GM20431 (cell line): Measurements from ENCODE around the gene CAST.

Source experiments
- in situ Hi-C: fragments of 300-500 bp; cut with MseI, MboI; formaldehyde crosslinking; loops from one replicate; pipeline ENCODE4 v1.15.0; 2020; ENCODE audit warnings: low sequenced_read_pairs; ENCODE audit not compliant: unreplicated experiment

CAST gene

DNA sequence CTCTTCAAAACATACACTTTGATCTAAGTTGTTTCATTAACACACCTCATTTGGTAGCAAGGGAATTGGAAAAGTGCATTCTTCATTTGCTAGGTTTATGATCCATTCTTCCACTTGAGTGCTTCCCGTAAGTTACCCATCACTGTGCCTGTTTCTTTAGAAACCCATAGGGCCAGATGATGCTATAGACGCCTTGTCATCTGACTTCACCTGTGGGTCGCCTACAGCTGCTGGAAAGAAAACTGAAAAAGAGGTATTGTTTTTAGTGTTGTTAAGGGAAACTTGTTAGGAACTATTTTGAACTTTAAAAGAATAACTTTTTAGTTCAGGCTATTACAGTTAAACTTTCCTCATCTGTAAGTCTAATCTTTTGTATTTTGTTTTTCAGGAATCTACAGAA lies 78.9 kb downstream of the CAST start:
- in situ Hi-C loops = loop anchor here (10.0 kb wide), 1 partner anchor 424 kb away; no protein-coding TSS in a partner anchor

DNA sequence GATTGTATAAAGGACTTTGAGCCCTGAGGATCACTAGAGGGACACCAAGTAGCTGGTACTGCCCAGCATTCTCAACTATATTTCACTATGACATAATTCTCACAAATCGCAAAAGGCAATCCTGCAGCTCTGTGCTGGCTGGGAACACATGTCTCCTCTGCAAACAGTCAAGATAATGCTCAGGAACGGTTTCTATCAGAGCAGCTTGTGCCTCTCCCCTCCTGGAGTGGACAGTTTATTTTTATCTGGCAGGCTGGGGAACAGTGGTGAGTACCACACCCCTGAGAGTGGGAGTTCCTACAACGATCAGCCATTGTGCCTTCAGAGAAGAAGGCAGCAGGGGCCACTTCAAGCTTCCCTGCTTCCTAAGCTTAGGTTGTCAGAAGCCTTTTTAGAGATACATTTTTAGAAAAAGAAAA lies 79.7 kb downstream of the CAST start:
- in situ Hi-C loops = loop anchor here (10.0 kb wide), 1 partner anchor 423 kb away; no protein-coding TSS in a partner anchor

DNA sequence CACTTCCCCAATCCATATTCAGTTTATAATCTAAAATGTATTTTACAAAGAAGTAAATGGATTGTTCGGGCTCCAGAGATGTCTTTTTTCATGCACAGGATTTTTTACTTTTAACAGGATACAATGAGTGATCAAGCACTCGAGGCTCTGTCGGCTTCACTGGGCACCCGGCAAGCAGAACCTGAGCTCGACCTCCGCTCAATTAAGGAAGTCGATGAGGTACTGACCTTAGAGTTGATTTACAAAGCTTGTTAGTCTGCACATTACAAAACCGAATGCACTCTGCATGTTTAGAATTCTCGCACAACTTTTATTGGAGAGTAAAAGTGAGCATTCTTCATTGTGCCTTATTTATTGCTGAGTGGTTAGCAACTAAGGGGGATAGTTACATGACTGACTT lies 80.4 kb downstream of the CAST start:
- in situ Hi-C loops = loop anchor here (10.0 kb wide), 1 partner anchor 422 kb away; no protein-coding TSS in a partner anchor

DNA sequence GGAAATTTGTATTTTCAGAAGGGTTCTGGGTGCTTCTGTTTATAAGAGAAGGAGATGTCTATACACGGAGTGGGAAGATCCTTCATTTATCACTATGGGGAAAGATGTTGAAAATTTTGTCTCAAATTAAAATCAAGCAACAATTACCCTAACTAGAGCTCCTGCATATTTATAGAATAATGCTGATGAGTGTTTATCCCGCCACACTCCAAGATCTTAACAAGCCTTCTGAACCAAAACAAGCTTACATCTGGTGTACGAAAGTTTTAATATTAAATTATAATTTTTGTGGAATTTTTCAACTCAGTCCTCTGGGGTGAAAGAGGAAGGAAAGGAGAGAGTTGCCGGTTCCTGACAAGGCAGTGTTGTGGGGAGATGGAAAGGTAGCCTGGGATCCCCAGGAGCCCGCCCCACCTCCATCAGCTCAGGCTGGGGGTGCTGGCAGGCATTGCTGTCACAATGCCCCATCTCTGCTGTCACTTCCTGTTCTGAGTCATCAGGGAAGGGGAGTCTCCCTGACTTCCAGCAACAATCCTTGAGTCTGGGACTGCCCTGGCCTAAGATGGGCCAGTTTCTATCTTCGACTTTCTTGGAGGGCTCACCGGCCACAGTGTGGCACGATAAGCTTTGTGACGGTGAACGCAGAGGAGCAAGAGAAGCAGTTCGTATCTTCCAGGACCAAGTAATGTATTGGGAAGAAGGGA lies 81.0 kb downstream of the CAST start:
- in situ Hi-C loops = loop anchor here (10.0 kb wide), 1 partner anchor 422 kb away; no protein-coding TSS in a partner anchor

DNA sequence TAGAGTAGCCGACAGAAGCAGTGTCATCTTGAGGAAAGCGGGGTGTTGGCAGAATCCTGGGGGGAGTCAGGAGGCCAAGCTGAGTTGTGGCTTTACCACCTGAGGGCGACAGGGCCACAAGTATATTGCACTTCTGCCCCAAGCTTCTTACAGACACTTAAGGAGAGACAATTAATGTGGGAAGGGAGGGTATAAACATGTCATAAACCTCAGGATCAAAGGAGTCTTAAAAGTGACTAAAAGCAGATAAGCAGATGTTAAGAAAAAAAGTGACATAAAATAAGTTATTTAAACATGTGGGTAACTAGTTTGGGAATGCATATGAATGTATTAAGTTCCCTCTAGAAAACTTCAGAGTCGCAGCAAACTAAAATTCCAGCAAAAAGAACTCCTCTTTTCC lies 81.6 kb downstream of the CAST start:
- in situ Hi-C loops = loop anchor here (10.0 kb wide), 1 partner anchor 421 kb away; no protein-coding TSS in a partner anchor

DNA sequence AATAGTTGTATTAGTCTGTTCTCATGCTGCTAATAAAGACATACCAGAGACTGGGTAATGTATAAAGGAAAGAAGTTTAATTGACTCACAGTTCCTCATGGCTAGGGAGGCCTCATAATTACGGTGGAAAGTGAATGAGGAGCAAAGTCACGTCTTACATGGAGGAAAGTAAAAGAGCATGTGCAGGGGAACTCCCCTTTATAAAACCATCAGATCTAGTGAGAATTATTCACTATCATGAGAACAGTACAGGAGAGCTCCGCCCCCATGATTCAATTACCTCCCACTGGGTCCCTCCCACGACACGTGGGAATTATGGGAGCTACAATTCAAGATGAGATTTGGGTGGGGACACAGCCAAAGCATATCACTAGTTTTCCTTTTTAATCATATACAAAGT lies 82.0 kb downstream of the CAST start:
- in situ Hi-C loops = loop anchor here (10.0 kb wide), 1 partner anchor 421 kb away; no protein-coding TSS in a partner anchor

DNA sequence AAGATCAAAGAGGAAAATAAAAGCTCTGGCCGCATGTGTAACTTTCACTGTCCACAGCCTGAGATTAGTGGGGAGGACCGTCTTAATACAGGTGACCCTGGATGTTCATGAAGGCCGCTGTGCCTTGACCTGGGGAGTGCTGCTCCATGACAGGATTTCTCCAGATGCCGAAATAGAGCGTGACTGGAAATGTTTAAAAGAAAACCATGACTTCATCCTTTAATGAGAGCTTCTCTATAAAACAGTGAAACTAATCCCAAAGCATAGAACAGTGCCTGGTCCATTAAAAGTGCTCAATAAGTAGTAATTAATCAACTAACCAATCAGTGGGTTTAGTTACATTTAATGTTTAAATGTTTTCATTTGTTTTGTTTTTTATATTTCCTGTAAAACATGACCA lies 82.8 kb downstream of the CAST start:
- in situ Hi-C loops = loop anchor here (10.0 kb wide), 1 partner anchor 420 kb away; no protein-coding TSS in a partner anchor

DNA sequence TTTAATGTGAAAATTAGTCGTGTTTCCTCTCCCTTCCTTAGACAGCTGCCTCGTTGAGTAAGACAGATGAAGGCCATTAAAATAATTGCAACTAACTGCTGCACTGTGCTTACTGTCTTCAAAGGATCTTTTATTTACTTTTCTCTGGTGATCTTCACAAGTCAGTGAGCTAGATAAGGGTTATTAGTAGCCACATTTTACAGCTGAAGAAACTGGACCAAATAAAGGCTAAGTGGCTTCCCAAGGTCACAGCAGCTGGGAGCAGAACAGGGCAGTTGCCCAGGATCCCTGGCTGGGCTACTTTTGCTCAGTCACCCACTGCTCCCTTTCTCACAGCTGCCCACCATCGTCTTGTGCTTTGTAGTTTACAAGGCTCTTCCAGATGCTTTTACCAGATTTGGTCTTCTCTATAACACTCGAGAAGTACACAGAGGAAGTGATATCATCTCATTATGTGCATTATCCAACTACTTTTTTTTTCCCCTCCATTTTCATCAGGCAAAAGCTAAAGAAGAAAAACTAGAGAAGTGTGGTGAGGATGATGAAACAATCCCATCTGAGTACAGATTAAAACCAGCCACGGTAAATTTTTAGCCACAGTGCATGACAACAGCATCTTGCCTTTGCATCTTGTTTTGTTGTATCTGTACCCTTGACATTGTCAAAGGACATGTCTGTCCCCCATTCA lies 83.8 kb downstream of the CAST start:
- in situ Hi-C loops = loop anchor here (10.0 kb wide), 1 partner anchor 419 kb away; no protein-coding TSS in a partner anchor

DNA sequence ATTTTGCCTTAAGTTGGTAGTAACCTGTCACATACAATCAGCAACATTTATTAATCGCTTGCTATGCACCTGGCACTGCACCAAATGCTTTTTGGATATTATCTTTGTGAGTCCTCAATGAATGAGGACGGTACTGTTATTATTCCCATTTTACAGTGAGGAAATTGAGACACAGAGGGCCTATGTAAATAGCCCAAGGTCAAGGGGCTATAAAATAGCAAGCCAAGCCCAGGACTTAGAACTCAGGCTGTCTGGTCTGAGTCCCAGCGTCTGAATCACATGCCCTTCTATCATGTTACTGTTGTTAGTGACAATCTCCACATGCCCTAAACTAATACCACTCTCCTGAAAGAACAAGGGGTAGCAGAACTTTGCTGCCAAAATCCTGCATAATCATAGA lies 85.5 kb downstream of the CAST start:
- in situ Hi-C loops = loop anchor here (10.0 kb wide), 1 partner anchor 417 kb away; no protein-coding TSS in a partner anchor

DNA sequence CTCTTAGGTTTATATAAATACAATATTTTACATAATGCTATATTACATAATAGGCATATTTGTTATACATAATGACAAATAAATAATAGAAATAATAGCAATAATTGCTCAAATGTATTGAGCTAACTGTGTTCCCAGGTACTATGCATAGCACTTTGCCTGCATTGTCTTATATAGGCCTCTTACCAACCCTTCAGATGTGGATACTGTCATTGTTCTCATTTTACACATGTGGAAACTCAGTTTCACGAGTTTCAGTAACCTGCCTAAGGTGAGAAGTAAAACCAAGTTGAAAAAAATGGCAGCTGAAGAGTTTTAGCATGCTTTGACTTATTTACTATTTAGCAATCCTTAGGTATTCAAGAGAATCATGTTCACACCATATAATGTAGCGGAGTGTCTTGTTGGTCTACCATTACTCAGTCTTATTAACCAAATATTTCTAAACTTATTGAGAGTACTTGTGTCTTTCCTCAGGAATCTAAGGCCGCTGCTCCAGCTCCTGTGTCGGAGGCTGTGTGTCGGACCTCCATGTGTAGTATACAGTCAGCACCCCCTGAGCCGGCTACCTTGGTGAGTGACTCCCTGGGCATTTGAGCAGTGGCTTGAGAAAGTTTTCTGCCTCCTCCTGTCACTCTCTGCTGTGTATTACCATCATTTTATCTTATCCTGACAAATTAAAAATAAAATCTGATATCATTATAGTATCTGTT lies 88.1 kb downstream of the CAST start:
- in situ Hi-C loops = no loop called here

DNA sequence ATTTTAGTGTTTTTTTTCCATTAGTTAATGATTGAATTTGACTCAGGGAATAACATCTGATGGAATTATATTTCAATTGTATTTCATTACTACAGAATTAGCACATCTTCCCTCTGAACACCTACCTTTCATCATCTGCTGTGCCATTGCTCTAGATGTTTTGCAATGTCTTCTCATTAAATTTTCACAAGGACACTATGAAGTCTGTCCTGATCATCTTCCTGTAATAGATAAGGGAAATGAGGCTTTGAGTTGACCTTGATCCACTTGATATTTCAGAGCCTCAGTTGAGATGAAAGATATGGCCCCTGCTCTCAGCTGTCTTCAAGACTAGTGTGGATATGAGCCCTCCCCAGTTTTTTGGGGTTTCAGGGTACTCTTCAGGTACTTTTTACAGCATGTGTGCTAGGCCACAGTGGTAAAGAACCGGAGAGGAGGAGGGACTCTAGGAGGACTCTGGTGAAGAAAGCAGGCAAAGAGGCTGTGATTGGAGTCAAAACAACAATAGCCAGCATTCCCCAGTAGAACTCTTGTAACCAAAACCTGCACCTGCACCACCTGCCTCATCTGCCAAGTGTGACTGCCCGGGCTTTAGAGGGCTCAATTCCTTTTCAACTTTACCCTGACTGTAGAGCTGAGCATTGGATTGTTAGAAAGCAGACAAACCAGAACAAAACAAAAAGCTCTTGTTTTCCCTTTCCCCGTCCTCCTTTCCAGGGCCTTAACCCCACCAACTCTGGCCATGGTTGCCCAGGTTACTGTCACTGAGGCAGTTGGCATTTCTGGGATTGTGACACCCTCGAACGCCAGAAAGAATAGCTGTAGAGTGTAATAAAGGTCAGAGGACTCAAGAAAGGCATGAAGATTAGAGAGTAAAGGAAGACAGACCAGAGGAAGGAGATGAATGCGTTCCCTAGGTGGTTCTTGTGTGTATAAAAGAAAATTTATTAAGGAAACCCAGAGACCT lies 89.3 kb downstream of the CAST start:
- in situ Hi-C loops = no loop called here

DNA sequence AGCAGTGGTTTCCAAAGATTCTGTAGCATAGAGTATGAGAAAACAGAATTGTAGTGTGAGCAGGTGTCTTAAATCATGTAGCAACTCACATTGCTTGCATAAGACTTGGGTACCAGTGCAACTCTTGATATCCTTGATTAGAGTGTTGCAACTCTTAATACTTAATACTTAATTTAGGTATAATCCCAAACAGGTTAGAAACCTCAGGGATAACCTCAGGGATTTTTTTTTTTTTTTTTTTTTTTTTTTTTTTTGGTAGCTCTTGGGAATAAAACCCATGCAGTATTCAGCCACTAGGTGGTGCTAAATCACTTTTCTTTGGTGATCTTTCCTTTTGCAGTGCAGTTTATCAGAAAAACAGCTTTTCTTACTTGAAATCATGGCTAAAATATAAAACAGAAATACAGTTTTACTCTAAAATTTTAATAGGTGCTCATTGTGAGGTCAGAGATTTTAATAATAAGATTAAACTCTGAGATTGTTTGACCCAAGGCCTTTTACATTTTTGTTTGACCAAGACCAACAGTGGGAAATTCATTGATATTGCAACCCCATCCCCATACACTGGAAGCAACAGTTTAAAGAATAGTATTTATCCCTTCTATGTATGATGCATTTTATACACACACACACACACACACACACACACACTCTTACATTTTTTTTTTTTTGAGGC lies 90.3 kb downstream of the CAST start:
- in situ Hi-C loops = no loop called here

DNA sequence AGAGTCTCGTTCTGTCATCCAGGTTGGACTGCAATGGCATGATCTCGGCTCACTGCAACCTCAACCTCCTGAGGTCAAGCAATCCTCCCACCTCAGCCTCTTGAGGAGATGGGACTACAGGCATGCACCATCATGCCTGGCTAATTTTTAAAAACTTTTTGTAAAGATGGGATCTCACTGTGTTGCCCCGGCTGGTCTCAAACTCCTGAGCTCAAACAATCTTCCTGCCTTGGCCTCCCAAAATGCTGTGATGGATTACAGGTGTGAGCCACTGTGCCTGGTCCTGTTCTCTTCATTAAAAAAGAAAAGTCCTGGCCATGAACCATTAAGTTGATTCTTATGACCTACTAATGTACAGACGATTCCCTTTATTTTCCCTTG lies 90.8 kb downstream of the CAST start:
- in situ Hi-C loops = no loop called here

DNA sequence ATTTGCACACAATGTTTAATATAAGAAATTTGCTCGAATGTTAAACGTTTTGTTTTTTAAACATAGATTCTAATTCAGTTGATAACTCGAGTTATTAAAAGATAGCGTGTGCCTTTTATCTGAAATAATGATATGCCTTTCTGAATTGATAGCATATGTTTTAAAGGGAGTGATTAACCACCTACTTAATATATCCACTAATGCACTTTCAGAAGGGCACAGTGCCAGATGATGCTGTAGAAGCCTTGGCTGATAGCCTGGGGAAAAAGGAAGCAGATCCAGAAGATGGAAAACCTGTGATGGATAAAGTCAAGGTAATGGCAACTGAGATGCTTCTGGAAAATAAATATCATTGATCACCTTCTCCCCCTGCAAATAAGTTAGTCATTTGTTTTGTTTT lies 91.7 kb downstream of the CAST start:
- in situ Hi-C loops = no loop called here

DNA sequence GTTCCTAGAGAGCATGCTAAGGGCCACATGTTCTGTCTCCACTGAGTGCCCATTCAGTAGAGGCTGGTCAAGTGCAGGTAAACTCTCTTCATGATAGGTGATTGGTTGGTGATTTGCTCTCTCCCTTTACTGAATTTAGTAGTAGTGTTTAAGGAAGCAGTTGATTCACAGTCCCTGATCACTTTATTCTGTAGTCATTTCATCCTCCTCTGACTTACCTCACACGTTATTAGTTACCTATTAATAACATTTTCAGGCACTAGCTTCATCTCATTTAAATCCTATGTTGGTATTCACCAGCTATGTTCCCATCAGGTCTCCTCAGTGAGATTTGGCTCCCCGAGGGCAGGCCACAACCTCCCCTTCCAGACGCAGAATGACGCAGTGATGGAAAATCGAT lies 93.7 kb downstream of the CAST start:
- in situ Hi-C loops = no loop called here

DNA sequence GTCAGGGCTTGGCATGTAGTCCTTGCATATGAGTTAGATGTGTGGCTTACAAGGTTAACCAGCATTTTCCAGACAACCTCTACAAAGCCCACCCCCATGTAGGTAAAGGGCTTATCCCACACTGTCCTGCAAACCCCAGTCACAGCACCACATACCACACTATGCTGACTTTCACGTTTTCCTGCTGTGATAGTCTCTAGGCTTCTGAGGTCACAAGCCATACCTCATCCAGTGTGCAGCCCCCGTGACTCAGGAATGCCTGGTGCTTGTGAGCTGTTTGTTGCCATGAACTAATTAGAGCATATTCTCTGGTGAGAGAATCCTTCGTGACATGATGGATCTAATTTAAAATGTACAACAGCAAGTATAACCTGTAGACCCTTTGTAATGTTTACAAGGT lies 94.8 kb downstream of the CAST start:
- in situ Hi-C loops = no loop called here

DNA sequence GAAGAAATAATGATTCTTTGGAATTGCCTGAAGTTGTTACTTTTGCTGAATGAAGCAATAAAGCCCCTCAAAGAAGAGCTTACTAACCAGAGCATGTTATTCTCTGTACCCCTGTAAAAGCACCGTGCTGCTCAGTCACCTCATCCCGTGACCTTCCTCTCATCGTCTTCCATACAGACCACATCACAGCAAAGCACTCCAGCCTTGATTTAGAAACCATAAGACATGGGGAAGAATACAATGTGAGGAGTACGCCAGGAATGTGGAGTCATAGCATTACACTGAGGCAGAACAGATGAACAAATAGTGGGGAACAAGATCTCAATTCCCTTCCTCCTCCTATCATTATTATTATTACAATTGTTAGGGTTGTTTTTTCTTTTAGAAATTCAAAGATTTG lies 96.4 kb downstream of the CAST start:
- in situ Hi-C loops = no loop called here

DNA sequence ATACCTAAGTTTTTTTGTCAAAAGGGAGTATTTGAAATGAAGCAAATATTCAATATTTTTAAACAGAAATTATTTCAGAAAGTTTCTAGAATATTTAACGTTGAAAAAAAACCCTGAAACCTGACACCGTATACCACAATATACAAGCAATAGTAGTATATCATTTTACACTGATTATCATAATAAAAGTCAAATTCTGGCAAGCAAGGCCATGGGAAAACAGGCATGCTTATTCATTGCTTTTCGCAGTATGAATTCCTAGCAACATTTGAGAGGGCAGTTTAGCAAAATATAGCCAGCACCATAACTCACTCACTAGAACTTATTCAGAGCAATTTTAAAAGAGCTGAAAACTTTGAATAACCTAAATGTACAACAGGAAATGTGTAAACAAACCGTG lies 99.4 kb downstream of the CAST start:
- in situ Hi-C loops = no loop called here

DNA sequence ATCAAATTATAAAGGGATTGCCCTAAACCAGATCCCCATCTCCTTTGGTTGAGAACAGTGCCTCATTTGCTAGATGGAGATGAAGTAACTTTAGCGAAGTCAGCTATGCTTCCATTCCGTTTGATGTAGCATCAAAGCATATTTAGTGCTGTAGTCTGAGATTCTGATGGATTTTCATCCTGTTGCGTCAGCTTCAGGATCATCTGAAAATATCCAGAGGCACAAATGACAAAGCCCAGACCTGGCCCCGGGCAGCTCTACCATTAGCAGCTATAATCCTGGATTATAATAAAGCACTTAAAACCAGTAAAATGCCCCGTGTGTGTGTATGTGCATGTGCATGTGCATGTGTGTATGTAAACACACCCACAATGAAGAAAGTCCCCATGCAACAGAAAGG lies 100.8 kb downstream of the CAST start:
- in situ Hi-C loops = no loop called here
